K562 (cell line): ENCODE results near the gene NDOR1. TPM values are rescaled to one million over a fixed set of nuclear protein-coding genes. Genes with fewer than 3 reads are reported as not detected.

ENCODE experiments used
- ARHGAP35 ChIP-seq: fragments of 450-650 bp; IDR thresholded peaks from 2 replicates; pipeline ENCODE4 v1.6.1; 2018; ENCODE audit not compliant: partially characterized antibody
- CXXC5 ChIP-seq: fragments of 250-450 bp; sonication (Bioruptor Pico); IDR thresholded peaks from 2 replicates; pipeline ENCODE4 v1.8.0; 2022; ENCODE audit warnings: inconsistent platforms, mild to moderate bottlenecking, moderate library complexity
- MXI1 ChIP-seq: IDR thresholded peaks from 2 replicates; pipeline ENCODE4 v1.6.1; 2011; ENCODE audit warnings: low read depth, mild to moderate bottlenecking, improper control_type of control experiment, low read length
- ZBED1 ChIP-seq: IDR thresholded peaks from 2 replicates; pipeline ENCODE4 v1.6.1; 2014
- ZBTB7A ChIP-seq: IDR thresholded peaks from 2 replicates; pipeline ENCODE4 v1.6.1; 2011; ENCODE audit warnings: low read depth, mild to moderate bottlenecking, low read length, moderate library complexity, borderline replicate concordance; ENCODE audit not compliant: control insufficient read depth
- ZNF311 ChIP-seq: fragments of 250-450 bp; sonication (Bioruptor Pico); IDR thresholded peaks from 2 replicates; pipeline ENCODE4 v1.4.0; 2020; ENCODE audit warnings: mild to moderate bottlenecking, moderate library complexity
- polyA plus RNA-seq, 8 experiments: library from polyadenylated mRNA; depleted of rRNA in 4 of 8; stranded (reverse) in 5 of 8; unstranded in 3 of 8; fragments of >200 nt; fragmentation: Nextera tagmentation in 2 of 8; fragmentation: Illumina TruSeq in 1 of 8; extraction: Ambion mirVana in 2 of 8; extraction: Trizol in 1 of 8; gene quantifications; 2 replicates each; pipeline versions ENCODE4 v1.2.1 to v1.2.3, GENCODE V29; 2011 to 2014; ENCODE audit warnings: inconsistent platforms in 1 of 8, missing spikeins in 1 of 8
- total RNA-seq, 7 experiments: library from RNA; depleted of rRNA in 6 of 7; stranded (reverse); fragments of >200 nt in 6 of 7; fragmentation: Illumina TruSeq in 2 of 7; extraction: Trizol in 2 of 7; gene quantifications; 2 replicates each; pipeline versions ENCODE4 v1.2.1 to v1.2.3, GENCODE V29; 2011 to 2021; ENCODE audit warnings: low replicate concordance in 1 of 7
- TF ChIP-seq, protein P1 (sequence below): fragments of 450-650 bp; IDR thresholded peaks from 2 replicates; pipeline ENCODE4 v1.6.1; 2018; ENCODE audit not compliant: partially characterized antibody
- TF ChIP-seq, protein P2 (sequence below), 2 experiments: IDR thresholded peaks; 2 replicates each; pipeline ENCODE4 v1.6.1; 2011; ENCODE audit warnings: borderline replicate concordance in 1 of 2, control low read depth in 1 of 2, low read depth in 1 of 2, low read length in 1 of 2, mild to moderate bottlenecking in 1 of 2, mixed read lengths in 1 of 2, moderate library complexity in 1 of 2; ENCODE audit not compliant: insufficient read depth in 1 of 2, insufficient read length in 1 of 2, poor library complexity in 1 of 2, severe bottlenecking in 1 of 2; ENCODE audit errors: extremely low read depth in 1 of 2
- TF ChIP-seq, protein P3 (sequence below): fragments of 250-450 bp; sonication (Bioruptor Pico); IDR thresholded peaks from 2 replicates; pipeline ENCODE4 v1.8.0; 2021; ENCODE audit warnings: moderate library complexity, mild to moderate bottlenecking, inconsistent platforms
- TF ChIP-seq, protein P4 (sequence below): fragments of 450-650 bp; IDR thresholded peaks from 2 replicates; pipeline ENCODE4 v1.6.1; 2016; ENCODE audit warnings: low read depth

The NDOR1 gene
- total and polyA plus RNA-seq, 9 of the 15 experiments (the other 6 are each of a cell fraction or from before 2014, with no cell fraction given): 0.06 to 36.9 (median 6.9) TPM

DNA sequence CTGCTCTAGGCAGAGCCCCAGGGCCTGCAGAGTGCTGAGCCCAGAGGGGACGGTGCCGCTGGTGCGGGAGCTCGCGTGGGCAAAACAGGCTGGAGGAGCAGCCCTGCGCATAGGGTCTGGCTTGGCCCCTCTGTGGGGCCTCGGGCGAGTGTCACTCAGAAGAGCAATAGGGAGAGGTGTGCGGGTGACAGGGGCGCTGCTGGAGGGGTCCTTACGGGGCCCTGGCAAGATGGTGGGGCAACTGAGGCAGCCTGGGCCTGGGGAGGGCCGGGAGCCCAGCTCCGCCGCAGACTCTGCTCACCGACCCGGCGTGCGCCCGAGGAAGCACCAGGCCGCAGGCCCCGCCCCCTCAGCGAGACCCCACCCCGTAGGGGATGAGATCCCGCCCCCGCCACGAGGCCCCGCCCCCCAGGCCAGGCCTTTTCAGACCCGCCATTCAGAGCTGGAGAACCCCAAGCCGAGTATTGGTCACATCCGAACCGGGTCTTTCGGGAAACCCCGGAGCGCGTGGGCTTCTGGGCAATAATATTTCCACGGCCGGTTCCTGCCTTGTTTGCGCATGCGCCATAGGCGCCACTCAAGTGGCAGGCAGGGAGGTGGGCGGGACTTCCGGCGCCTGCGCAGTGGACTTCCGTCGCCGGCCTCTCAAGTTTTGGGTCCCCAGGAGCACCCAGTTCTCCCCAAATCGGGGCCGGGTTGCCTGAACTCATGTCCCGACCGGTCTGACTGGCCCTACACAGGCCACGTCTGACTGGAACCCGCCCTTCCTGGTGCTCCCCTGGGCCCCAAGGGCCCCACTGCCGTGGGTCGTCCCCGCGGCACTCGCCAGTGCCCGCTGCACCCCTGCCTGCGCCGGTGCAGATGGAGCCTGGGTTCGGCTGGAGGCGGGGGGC lies 17.8 kb downstream of the NDOR1 start (continued):
- peak; percentile 50 for TF ChIP-seq ZBTB7A
- no peak for TF ChIP-seq MXI1
- TF ChIP-seq ZBED1: no peak
- TF ChIP-seq, protein P1, sequence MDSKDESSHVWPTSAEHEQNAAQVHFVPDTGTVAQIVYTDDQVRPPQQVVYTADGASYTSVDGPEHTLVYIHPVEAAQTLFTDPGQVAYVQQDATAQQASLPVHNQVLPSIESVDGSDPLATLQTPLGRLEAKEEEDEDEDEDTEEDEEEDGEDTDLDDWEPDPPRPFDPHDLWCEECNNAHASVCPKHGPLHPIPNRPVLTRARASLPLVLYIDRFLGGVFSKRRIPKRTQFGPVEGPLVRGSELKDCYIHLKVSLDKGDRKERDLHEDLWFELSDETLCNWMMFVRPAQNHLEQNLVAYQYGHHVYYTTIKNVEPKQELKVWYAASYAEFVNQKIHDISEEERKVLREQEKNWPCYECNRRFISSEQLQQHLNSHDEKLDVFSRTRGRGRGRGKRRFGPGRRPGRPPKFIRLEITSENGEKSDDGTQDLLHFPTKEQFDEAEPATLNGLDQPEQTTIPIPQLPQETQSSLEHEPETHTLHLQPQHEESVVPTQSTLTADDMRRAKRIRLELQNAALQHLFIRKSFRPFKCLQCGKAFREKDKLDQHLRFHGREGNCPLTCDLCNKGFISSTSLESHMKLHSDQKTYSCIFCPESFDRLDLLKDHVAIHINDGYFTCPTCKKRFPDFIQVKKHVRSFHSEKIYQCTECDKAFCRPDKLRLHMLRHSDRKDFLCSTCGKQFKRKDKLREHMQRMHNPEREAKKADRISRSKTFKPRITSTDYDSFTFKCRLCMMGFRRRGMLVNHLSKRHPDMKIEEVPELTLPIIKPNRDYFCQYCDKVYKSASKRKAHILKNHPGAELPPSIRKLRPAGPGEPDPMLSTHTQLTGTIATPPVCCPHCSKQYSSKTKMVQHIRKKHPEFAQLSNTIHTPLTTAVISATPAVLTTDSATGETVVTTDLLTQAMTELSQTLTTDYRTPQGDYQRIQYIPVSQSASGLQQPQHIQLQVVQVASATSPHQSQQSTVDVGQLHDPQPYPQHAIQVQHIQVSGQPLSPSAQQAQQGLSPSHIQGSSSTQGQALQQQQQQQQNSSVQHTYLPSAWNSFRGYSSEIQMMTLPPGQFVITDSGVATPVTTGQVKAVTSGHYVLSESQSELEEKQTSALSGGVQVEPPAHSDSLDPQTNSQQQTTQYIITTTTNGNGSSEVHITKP: no peak
- TF ChIP-seq, protein P2, sequence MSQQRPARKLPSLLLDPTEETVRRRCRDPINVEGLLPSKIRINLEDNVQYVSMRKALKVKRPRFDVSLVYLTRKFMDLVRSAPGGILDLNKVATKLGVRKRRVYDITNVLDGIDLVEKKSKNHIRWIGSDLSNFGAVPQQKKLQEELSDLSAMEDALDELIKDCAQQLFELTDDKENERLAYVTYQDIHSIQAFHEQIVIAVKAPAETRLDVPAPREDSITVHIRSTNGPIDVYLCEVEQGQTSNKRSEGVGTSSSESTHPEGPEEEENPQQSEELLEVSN (IDR thresholded peaks at IDR 0.05; ENCODE audit: borderline replicate concordance in 1 of 2, extremely low read depth in 1 of 2, insufficient read depth in 1 of 2, insufficient read length in 1 of 2, low read depth in 1 of 2, low read length in 1 of 2, poor library complexity in 1 of 2, severe bottlenecking in 1 of 2): peak in 1 of 2 experiments; percentile 55
- no peak for TF ChIP-seq ZNF311
- TF ChIP-seq, protein P3, sequence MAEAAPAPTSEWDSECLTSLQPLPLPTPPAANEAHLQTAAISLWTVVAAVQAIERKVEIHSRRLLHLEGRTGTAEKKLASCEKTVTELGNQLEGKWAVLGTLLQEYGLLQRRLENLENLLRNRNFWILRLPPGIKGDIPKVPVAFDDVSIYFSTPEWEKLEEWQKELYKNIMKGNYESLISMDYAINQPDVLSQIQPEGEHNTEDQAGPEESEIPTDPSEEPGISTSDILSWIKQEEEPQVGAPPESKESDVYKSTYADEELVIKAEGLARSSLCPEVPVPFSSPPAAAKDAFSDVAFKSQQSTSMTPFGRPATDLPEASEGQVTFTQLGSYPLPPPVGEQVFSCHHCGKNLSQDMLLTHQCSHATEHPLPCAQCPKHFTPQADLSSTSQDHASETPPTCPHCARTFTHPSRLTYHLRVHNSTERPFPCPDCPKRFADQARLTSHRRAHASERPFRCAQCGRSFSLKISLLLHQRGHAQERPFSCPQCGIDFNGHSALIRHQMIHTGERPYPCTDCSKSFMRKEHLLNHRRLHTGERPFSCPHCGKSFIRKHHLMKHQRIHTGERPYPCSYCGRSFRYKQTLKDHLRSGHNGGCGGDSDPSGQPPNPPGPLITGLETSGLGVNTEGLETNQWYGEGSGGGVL (CRISPR knock-in tag): no peak
- TF ChIP-seq ARHGAP35: no peak
- TF ChIP-seq, protein P4, sequence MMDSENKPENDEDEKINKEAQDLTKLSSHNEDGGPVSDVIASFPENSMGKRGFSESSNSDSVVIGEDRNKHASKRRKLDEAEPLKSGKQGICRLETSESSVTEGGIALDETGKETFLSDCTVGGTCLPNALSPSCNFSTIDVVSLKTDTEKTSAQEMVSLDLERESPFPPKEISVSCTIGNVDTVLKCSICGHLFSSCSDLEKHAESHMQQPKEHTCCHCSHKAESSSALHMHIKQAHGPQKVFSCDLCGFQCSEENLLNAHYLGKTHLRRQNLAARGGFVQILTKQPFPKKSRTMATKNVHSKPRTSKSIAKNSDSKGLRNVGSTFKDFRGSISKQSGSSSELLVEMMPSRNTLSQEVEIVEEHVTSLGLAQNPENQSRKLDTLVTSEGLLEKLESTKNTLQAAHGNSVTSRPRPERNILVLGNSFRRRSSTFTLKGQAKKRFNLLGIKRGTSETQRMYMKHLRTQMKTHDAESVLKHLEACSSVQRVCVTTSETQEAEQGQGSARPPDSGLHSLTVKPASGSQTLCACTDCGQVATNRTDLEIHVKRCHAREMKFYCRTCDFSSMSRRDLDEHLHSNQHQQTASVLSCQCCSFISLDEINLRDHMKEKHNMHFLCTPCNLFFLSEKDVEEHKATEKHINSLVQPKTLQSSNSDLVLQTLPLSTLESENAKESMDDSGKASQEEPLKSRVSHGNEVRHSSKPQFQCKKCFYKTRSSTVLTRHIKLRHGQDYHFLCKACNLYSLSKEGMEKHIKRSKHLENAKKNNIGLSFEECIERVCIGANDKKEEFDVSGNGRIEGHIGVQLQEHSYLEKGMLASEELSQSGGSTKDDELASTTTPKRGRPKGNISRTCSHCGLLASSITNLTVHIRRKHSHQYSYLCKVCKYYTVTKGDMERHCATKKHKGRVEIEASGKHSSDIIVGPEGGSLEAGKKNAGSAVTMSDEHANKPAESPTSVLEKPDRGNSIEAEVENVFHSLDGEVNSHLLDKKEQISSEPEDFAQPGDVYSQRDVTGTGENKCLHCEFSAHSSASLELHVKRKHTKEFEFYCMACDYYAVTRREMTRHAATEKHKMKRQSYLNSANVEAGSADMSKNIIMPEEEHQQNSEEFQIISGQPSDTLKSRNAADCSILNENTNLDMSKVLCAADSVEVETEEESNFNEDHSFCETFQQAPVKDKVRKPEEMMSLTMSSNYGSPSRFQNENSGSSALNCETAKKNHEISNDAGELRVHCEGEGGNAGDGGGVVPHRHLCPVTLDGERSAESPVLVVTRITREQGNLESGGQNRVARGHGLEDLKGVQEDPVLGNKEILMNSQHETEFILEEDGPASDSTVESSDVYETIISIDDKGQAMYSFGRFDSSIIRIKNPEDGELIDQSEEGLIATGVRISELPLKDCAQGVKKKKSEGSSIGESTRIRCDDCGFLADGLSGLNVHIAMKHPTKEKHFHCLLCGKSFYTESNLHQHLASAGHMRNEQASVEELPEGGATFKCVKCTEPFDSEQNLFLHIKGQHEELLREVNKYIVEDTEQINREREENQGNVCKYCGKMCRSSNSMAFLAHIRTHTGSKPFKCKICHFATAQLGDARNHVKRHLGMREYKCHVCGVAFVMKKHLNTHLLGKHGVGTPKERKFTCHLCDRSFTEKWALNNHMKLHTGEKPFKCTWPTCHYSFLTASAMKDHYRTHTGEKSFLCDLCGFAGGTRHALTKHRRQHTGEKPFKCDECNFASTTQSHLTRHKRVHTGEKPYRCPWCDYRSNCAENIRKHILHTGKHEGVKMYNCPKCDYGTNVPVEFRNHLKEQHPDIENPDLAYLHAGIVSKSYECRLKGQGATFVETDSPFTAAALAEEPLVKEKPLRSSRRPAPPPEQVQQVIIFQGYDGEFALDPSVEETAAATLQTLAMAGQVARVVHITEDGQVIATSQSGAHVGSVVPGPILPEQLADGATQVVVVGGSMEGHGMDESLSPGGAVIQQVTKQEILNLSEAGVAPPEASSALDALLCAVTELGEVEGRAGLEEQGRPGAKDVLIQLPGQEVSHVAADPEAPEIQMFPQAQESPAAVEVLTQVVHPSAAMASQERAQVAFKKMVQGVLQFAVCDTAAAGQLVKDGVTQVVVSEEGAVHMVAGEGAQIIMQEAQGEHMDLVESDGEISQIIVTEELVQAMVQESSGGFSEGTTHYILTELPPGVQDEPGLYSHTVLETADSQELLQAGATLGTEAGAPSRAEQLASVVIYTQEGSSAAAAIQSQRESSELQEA: no peak
- TF ChIP-seq CXXC5 (CRISPR knock-in tag): peak; percentile 70
